Choroid plexus epithelial cell (primary cell): ENCODE results near the gene ERG.

Experiments
- DNase-seq: peaks from one replicate; pipeline ENCODE4 v3.0.0-alpha.2; 2010; ENCODE audit warnings: low read depth
- H3K4me3 ChIP-seq: 2 replicates; pipeline ENCODE4 v1.5.1; 2011; ENCODE audit warnings: low read depth, mild to moderate bottlenecking, control low read depth, low read length, moderate library complexity
- CTCF ChIP-seq: conservative IDR thresholded peaks from 2 replicates; pipeline ENCODE4 v1.5.1; 2011; ENCODE audit warnings: low read depth, mild to moderate bottlenecking, control low read depth, inconsistent platforms, low read length, moderate library complexity

ERG gene

DNA sequence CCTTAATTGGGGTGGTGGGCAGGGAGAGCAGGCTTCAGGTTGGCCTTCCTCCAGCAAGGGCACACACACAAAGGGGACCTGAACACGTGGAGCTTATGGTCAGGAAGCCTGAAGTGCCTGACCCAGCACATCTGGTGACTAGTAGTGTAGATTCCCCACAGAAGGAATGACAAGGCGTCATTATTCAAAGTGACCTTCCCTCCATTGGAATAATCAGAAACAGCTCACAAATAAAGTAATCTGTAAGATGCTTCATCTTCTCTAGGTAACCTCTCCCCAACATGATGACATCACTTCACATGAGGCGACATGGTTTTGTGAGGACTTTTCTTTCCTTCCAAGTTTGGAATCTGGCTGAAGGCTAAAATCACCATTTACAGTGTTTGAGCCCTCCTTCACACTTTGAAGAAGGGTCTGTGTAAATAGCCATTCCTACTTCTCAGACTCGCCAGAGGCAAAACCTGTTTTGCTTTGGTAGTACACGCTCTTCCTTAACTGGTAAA is 32.8 kb upstream of the ERG start:
- TF ChIP-seq CTCF = no peak
- DNase-seq = no peak
- no peak overlapping the region for H3K4me3 ChIP-seq

DNA sequence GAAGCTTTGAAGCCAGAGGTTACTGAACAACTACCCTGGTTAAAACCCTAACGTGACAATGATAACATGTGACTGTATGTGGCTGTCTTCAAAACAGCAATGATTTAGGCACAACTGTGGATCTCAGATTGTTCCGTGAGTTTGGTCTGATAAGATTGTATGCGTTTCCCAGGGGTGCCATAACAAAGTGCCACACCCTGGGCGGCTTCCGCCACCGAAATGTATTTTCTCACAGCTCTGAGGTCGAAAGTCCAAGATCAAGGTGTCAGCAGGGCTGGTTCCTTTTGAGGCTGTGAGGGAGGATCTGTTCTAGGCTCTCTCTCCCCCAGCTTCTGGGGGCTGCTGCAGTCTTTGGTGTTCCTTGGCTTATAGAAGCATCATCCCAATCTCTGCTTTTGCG is 29.5 kb upstream of the ERG start:
- no peak for DNase-seq
- TF ChIP-seq CTCF = no peak

DNA sequence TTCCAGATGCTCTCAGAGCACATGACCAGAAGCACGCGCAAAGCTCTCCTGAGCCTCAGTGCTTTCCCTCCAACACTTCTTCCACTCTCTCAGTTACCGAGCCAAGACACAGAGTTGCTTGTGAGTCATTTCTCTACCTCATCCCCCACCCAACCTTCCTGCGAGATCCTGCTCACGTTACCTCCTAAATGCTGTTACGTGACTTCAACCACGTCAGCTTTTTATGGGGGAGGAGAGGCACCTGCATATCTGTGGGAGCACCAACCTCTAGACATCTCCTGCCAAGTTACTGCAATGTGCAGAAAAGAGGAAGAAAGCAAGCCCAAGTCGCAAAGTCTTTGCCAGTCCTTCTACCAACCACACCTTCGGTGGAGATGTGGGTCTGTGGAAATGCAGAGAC is 27.2 kb upstream of the ERG start:
- no peak overlapping the region for H3K4me3 ChIP-seq
- no peak for TF ChIP-seq CTCF
- DNase-seq = no peak

More for the DNA sequence above, 29.5 kb upstream of the ERG start:
- no peak overlapping the region for H3K4me3 ChIP-seq

DNA sequence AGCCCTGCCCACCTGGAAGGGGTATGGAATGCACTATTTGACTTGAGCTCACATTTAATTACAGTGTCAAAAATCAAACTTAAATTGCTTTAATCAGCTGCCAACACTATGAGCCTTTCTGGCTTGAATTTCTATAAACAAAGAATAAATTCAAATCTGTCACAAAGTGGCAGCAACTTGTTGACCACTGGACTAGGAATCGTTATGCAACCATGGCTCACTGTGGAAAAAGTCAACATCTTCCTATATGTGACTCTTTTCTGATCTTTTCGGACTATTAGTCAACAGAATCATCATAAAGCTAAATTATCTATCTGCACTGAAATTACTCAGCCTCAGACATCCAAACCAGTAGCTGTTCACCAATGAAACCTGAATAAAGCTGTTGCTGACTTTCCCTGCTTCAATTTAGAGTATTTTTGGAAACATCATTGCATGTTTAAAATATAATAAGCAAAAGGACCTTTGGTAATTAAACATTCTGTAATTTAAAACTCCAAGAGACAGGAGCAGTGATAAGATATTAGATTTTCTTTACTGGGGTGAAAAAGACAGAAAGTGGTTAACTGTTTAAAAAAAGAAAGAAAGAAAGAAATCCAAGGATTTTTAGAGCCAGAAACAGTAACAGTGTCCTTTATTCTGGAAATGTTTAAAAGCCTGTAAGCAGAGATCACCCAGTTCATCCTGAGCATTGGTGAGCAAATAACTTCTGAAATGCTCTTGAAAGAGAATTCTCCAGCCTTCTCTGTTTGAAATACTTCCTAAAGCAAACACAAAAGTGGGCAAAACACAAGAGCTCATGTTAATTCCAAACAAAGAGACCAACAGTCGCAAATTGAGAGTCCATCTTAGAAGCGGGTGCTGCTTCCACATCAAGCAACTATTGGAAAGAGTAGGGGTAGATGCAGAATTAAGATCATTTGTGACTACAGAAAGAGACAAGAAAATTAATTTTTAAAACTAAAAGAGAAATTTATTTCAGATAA is 26.2 kb upstream of the ERG start:
- no peak for TF ChIP-seq CTCF
- no peak overlapping the region for H3K4me3 ChIP-seq
- no peak for DNase-seq

DNA sequence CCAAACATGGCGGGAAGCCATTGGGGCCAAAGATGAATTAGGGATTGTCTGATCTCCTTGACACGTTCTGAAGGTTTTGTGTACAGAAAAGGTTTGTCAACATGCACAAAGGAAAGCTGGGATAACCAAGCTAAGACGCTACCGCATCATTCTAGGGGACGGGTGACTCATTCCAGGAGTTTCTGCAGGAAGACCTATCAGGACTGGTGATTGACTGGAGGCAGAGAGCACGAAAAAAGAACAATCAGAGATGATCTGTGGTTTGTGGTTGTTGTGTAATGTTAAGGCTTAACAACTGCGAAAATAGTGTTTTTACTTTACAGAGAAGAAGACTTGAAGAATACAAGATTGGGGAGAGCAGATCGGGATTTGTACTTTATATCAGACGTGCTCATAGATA is 22.2 kb upstream of the ERG start:
- no peak for TF ChIP-seq CTCF
- H3K4me3 ChIP-seq = no peak overlapping the region
- DNase-seq = no peak

- H3K4me3 ChIP-seq = no peak overlapping the region
- DNase-seq = no peak
- TF ChIP-seq CTCF = no peak
Measured at GRCh38 chr21:38511662-38512243, 13.5 kb upstream of the ERG start.

- no peak overlapping the region for H3K4me3 ChIP-seq
- no peak for TF ChIP-seq CTCF
- no peak for DNase-seq
Measured at GRCh38 chr21:38511198-38511597, 12.9 kb upstream of the ERG start.
